Measurements from ENCODE around the gene BEAN1.

BEAN1 gene

DNA sequence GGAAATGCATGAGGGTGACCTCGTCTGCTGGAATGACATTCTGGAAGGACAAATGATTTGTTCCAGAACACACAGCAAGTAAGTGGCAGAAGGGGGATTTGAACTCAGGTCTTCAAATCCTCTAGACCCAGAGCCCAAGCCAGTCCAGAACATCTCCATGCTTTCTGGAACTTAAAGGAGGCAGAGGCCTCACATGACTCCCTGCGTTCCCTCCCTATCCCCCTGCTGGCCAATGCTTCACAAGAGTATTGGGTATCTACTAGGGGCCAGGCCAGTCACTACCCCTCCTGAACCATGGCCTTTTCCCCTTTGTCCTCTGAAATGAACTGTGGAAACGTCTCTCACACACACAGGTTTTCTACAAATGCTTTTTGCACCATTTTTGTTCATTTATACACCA, 7.6 kb upstream of the BEAN1 start:
- DNase-seq (ENCODE audit: low read depth in 2 of 2), result no peak

DNA sequence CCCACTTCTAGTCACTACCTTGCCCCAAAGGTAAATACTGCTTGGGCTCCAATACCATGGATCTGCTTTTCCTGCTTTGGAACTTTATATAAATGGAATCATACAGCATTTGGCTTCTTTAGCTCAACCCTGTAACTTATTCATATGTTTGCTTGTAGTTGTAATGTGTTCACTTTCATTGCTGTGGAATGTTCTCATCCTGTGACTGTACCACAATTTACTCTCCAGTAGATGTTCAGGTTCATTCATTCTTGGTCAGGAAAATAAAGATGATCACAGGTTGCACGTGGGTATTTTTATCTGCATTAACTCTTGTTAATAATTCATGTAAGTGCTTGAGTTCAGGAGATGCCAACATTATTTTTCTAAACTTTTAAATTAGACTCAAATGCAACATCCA, 6.7 kb upstream of the BEAN1 start:
- DNase-seq (ENCODE audit: low read depth in 2 of 2), result no peak

GRCh38 chr16:66421891-66422290, 5.2 kb upstream of the BEAN1 start:
- no peak for DNase-seq (ENCODE audit: low read depth in 2 of 2)

GRCh38 chr16:66422366-66422765, 4.7 kb upstream of the BEAN1 start:
- no peak for DNase-seq (ENCODE audit: low read depth in 2 of 2)

DNA sequence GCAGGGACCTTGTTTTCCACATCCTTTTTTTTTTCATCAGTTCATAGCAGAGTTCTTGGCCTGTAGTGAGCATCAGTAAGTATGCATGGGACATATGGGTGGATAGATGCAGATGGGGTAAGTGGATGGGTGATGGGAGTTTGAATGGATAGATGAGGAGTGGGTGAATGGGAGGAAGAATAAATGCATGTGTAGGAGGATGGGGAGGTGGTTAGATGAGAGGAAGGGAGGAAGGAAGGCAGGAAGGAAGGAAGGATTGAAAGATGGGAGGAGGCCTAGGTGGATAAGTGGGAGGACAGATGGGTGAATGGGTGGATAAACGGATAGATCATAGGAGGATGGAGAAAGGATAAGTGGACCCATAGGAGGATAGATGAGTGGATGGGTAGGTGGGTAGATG, 3.9 kb upstream of the BEAN1 start:
- DNase-seq (ENCODE audit: low read depth in 2 of 2), result no peak

DNA sequence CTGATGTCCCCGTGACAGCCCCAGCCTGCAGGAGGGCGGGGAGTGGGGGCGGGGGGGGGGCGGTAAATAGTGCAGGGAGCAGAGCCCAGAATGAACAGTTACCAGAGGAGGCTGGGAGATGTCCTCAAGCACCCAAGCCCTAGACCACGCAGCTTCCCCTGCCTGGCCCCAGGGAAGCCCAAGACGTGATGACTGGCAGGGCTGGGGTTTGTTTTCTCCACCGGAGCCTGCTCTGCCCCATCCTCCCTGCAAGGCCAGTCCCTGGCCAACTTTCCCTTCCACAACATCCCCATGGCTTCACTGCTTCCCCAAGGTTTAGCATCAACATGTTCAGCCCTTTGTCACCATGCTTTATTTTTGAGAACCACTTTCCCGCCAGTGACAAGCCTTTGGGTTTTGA, 1.4 kb upstream of the BEAN1 start:
- DNase-seq (ENCODE audit: low read depth in 2 of 2), result no peak

DNA sequence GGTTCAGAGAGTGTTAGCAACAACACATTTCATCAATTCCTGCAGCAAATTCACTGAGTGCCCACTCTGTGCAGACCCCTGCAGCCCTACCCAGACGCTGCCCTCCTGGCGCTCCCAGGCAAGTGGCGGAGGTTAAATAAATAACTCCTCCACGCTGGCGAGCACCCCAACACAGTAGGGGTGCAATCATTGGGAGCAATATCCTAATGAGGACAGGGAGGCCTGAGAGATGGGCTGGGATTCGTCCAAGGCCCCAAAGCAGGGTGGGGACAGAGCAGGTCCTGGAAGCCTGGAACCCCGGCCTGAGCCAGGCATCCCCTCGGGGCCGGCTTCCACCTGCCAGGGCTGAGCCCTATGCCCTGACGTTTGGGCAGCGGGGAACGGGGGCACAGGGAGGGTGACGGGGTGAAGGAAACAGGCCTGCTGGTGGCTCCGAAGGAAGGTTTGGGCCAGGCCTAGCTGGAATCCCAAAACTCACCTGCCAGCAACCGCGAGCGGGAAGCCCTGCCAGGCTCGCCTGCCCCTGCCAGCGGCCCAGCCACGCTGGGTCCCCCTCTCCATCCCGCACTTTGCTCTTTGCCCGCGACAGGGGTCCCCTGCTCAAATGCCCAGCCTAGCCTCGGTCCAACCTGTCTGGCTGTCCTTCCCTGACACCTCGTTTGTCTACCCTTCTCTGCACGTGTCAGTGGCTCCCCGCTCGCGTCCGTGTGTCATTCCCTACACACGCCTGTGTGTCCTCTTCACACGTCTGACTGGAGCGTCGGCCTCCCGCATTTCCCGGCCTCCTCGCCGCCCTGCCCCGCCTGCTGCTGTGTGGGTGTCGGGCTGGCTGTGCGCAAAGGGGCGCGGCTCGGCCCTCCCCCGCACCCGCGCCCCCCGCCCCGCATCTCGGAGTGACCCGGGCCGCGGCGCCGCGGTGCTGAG, 721 bp upstream of the BEAN1 start:
- no peak for DNase-seq (ENCODE audit: low read depth in 2 of 2)

- DNase-seq (ENCODE audit: low read depth in 2 of 2), result no peak
Observed at GRCh38 chr16:66427871-66428681, 981 bp downstream of the BEAN1 start.

- no peak for DNase-seq (ENCODE audit: low read depth in 2 of 2)
Observed at GRCh38 chr16:66428682-66429251, 1.7 kb downstream of the BEAN1 start.

- no peak for DNase-seq (ENCODE audit: low read depth in 2 of 2)
Observed at GRCh38 chr16:66429290-66429962, 2.3 kb downstream of the BEAN1 start.

DNA sequence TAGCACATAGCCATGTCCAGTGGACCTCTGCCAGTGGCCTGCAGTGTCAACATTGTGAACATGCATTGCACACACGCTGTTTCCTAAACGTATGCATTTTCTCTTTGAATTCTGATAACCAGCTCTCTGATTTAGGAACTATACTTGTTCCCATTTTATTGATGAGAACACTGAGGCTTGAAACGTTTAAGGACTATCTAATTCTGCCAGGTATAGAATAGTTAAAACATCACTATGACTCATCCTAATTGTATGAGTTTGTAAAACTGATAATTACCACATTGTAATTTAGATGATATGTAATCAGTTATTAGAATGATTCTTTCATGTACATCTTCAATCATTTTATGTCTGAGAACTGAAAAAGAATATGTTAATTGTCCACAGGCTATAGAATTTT, 3.1 kb downstream of the BEAN1 start:
- DNase-seq (ENCODE audit: low read depth in 2 of 2), result no peak

GRCh38 chr16:66431760-66432159, 4.7 kb downstream of the BEAN1 start:
- DNase-seq (ENCODE audit: low read depth in 2 of 2), result no peak

- no peak for DNase-seq (ENCODE audit: low read depth in 2 of 2)
Observed at GRCh38 chr16:66432429-66432828, 5.3 kb downstream of the BEAN1 start.

DNA sequence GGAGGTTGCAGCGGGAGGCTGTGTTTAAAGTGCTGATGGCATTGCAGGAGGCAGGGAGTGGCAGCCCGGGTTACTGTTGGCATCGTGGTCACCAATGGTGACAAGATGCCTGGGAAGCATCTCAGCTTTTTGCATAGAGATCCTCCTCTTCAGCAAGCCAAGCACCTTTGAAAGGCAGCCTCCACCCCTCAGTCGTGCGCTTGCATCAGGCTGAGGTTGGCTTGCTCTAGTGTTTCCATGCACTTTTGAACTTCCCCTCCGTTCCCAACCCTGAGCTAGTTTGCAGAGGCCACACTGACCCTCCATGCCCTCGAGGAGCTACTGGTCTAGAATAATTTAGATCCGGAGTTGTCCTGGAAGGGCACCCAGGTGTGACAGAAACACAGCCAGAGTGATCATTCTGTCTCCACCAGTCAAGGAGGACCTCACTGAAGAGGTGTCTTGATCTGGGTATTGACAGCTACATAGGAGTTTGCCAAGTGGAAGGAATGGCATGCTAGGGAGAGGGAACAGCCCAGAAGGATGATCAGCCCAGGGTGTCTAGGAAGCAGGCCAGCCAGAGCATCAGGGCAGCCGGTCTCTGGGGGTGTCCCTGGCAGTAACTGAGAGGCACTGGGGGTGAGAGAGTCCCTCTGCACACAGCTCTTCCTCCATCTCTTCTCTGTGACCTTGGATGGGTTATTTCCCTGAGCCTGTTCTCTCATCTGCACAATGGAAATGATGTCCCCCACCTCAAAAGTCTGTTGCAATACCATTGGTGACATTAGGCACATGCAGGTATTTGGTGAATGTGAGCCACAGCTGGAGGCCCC, 7.7 kb downstream of the BEAN1 start:
- no peak for DNase-seq (ENCODE audit: low read depth in 2 of 2)

GRCh38 chr16:66435896-66436295, 8.8 kb downstream of the BEAN1 start:
- DNase-seq (ENCODE audit: low read depth in 2 of 2), result no peak

GRCh38 chr16:66437391-66437945, 10.4 kb downstream of the BEAN1 start:
- no peak for DNase-seq (ENCODE audit: low read depth in 2 of 2)

- no peak for DNase-seq (ENCODE audit: low read depth in 2 of 2)
Observed at GRCh38 chr16:66438536-66438935, 11.4 kb downstream of the BEAN1 start.

GRCh38 chr16:66439051-66439730, 12.1 kb downstream of the BEAN1 start:
- no peak for DNase-seq (ENCODE audit: low read depth in 2 of 2)

GRCh38 chr16:66440271-66440802, 13.2 kb downstream of the BEAN1 start:
- no peak for DNase-seq (ENCODE audit: low read depth in 2 of 2)

- DNase-seq (ENCODE audit: low read depth in 2 of 2), result no peak
Observed at GRCh38 chr16:66440970-66441369, 13.9 kb downstream of the BEAN1 start.

All from stimulated activated CD8-positive, alpha-beta memory T cell treated with anti-CD3 and anti-CD28 coated beads, Interleukin-2, amount 100 ng/mL, for 1 hour (primary cell).